ENCODE results near the gene AMIGO1. TPM values are rescaled to one million over a fixed set of nuclear protein-coding genes. Genes with fewer than 3 reads are reported as not detected.

The AMIGO1 gene
- total RNA-seq, 1 donor from 2014 or later = 5.4 TPM

GRCh38 chr1:109472779-109473178 is 36.7 kb downstream of the AMIGO1 start:
- Mint-ChIP-seq H3K27me3 (ENCODE audit: unreplicated experiment) (peaks cover 81% of the 10 kb centered on the region), H3K4me3 (ENCODE audit: unreplicated experiment) (no peak overlapping the region), H3K9me3 (ENCODE audit: unreplicated experiment) (no peaks in the 10 kb centered on the region), H3K36me3 (ENCODE audit: unreplicated experiment) (no peaks in the 10 kb centered on the region), H3K4me1 (ENCODE audit: unreplicated experiment) (no peaks in the 10 kb centered on the region), H3K27ac (ENCODE audit: unreplicated experiment) (no peak overlapping the region)
- TF ChIP-seq CTCF (IDR thresholded peaks at IDR 0.05) = no peak
- DNase-seq (ENCODE audit: extremely low spot score, unreplicated experiment) = no peak

GRCh38 chr1:109470245-109470644 is 39.3 kb downstream of the AMIGO1 start:
- no peak overlapping the region for H3K27ac Mint-ChIP-seq (ENCODE audit: unreplicated experiment)
- H3K36me3 Mint-ChIP-seq (ENCODE audit: unreplicated experiment) = no peaks in the 10 kb centered on the region
- no peaks in the 10 kb centered on the region for H3K9me3 Mint-ChIP-seq (ENCODE audit: unreplicated experiment)
- peaks cover 4% of the 10 kb centered on the region for H3K4me1 Mint-ChIP-seq (ENCODE audit: unreplicated experiment)
- peak; percentile 42 for DNase-seq (ENCODE audit: extremely low spot score, unreplicated experiment)
- peaks cover 82% of the 10 kb centered on the region for H3K27me3 Mint-ChIP-seq (ENCODE audit: unreplicated experiment)
- TF ChIP-seq CTCF (IDR thresholded peaks at IDR 0.05) = no peak
- H3K4me3 Mint-ChIP-seq (ENCODE audit: unreplicated experiment) = no peak overlapping the region

GRCh38 chr1:109468903-109469302 is 40.6 kb downstream of the AMIGO1 start:
- no peak overlapping the region for H3K4me3 Mint-ChIP-seq (ENCODE audit: unreplicated experiment)
- H3K27ac Mint-ChIP-seq (ENCODE audit: unreplicated experiment) = no peak overlapping the region
- H3K27me3 Mint-ChIP-seq (ENCODE audit: unreplicated experiment) = peaks cover 85% of the 10 kb centered on the region
- peaks cover 4% of the 10 kb centered on the region for H3K4me1 Mint-ChIP-seq (ENCODE audit: unreplicated experiment)
- DNase-seq (ENCODE audit: extremely low spot score, unreplicated experiment) = no peak
- H3K36me3 Mint-ChIP-seq (ENCODE audit: unreplicated experiment) = no peaks in the 10 kb centered on the region
- H3K9me3 Mint-ChIP-seq (ENCODE audit: unreplicated experiment) = no peaks in the 10 kb centered on the region
- no peak for TF ChIP-seq CTCF (IDR thresholded peaks at IDR 0.05)

- H3K27ac Mint-ChIP-seq (ENCODE audit: unreplicated experiment) = no peak overlapping the region
- H3K4me1 Mint-ChIP-seq (ENCODE audit: unreplicated experiment) = peaks cover 4% of the 10 kb centered on the region
- peaks cover 86% of the 10 kb centered on the region for H3K27me3 Mint-ChIP-seq (ENCODE audit: unreplicated experiment)
- no peaks in the 10 kb centered on the region for H3K9me3 Mint-ChIP-seq (ENCODE audit: unreplicated experiment)
- H3K4me3 Mint-ChIP-seq (ENCODE audit: unreplicated experiment) = no peak overlapping the region
- H3K36me3 Mint-ChIP-seq (ENCODE audit: unreplicated experiment) = no peaks in the 10 kb centered on the region
- no peak for TF ChIP-seq CTCF (IDR thresholded peaks at IDR 0.05)
- DNase-seq (ENCODE audit: extremely low spot score, unreplicated experiment) = no peak
Measured at GRCh38 chr1:109468061-109468460, 41.5 kb downstream of the AMIGO1 start.

GRCh38 chr1:109467301-109467777 is 42.2 kb downstream of the AMIGO1 start:
- DNase-seq (ENCODE audit: extremely low spot score, unreplicated experiment) = no peak
- no peaks in the 10 kb centered on the region for H3K9me3 Mint-ChIP-seq (ENCODE audit: unreplicated experiment)
- no peak overlapping the region for H3K27ac Mint-ChIP-seq (ENCODE audit: unreplicated experiment)
- TF ChIP-seq CTCF (IDR thresholded peaks at IDR 0.05) = no peak
- no peaks in the 10 kb centered on the region for H3K36me3 Mint-ChIP-seq (ENCODE audit: unreplicated experiment)
- H3K4me1 Mint-ChIP-seq (ENCODE audit: unreplicated experiment) = peaks cover 4% of the 10 kb centered on the region
- H3K4me3 Mint-ChIP-seq (ENCODE audit: unreplicated experiment) = peak overlapping the region; percentile 67
- H3K27me3 Mint-ChIP-seq (ENCODE audit: unreplicated experiment) = peaks cover 84% of the 10 kb centered on the region
